CD4-positive, alpha-beta T cell treated with Interleukin-15 for 1 hour (primary cell): ENCODE data around the gene EPHB2.

Experiments
- DNase-seq: peaks from one replicate; pipeline ENCODE4 v3.0.0-alpha.2; 2020

EPHB2 gene

GRCh38 chr1:22865736-22866135, 155.1 kb downstream of the EPHB2 start:
- DNase-seq: no peak

DNA sequence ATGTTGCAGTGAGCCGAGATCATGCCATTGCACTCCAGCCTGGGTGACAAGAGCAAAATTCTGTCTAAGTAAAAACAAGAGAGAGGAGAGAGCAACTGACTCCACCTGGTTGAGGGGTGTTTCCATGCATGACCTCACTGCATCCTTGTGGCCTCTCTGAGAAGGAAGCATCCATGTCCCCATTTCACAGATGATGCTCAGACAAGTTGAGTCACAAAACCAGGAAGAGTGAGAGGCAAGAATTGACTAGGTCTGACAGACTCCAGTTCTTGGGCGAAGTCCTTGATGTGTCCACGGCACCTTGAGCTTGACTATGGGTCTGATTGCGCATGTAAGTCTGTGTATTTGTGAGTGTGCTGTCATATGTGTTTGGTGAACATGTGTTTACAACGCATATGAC, 156.2 kb downstream of the EPHB2 start:
- DNase-seq: no peak

DNA sequence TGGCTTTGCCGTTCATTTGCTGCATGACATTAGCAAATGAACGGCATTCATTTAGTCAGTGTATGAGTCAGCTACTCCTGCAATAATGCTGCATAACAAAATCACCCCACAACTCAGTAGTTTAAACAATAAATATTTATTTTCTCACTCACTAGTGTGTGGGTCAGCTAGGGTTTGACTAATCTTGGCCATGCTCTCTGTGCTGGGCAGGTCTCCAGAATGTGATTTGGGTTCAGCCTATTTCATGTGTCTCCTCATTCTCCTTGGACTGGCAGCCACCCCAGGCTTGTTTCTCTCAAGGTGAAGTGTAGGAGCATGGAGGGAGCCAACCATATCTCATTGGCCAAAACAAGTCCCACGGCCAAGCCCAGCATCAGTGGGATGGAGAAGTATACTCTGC, 157.7 kb downstream of the EPHB2 start:
- no peak for DNase-seq

GRCh38 chr1:22869325-22869724, 158.7 kb downstream of the EPHB2 start:
- DNase-seq: no peak

DNA sequence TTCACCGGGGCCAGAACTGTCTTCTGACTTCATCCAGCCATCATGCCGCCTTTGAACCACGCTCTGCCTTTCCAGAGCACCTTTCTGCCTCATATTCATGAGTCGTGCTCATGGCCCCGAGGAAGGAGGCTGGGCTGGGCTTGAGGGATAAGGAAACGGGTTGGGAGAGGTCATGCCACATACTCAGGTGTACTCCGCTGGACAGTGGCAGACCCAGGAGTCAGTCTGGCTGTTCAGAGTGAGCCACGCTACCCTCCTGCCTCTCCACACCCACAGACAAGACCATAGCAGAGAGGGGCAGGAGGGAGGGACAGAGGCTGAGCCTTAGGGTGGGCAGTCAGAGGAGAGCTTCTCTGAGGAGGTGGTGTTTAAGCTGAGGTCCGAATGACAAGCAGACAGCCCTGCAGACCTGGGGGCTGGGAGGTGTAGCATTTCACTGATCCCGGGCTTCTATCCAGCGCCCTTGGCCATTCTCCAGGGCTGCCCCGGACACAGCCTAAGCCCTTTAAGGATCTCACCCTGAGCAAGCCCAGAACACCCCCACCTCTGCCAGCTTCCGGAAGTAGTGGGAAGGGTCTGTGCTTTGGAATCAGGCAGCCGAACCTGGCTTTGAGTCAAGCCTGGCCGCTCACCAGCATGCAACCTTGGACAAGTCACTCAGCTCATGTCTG, 159.7 kb downstream of the EPHB2 start:
- no peak for DNase-seq

- DNase-seq: no peak
Observed at GRCh38 chr1:22872981-22873664, 162.5 kb downstream of the EPHB2 start.

DNA sequence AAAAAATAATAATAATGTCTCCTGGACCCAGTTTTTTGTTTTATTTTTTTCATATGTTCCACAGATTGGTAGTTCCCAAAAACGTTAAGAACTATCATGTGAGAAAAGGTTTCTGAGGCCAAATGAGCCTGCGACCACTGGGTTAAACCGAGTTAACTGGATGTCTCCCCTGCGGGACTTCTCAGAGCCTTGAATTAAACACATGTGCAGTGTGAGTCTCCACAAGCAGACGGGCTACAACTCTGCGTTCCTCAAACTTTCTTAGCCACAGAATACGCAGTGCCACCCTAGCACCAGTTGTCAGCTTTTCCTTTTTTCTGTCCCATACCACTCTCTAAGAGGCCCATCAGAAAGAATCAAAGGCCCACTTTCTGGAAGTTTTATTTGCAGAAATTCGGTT, 164.1 kb downstream of the EPHB2 start:
- DNase-seq: no peak

DNA sequence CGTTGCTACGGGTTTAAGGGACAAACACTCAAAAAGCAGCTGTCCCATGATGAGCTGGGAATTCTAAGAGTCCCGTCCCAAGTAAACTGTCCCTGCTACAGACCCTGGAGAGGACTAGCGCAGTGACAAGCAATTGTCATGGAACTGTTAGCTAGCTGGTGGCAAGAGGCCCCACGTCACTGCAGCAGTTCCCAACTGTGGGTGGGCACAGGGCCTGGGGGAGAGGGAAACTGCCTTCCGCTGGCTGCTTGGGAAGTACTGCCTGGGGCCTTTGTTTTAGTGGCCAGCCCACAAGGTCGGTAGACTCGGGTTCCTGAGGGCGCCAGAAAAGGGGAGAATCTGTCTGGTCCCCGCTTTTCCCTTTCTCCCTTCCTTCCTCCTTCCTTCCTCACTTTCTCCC, 164.6 kb downstream of the EPHB2 start:
- DNase-seq: no peak

GRCh38 chr1:22875841-22876240, 165.2 kb downstream of the EPHB2 start:
- no peak for DNase-seq

DNA sequence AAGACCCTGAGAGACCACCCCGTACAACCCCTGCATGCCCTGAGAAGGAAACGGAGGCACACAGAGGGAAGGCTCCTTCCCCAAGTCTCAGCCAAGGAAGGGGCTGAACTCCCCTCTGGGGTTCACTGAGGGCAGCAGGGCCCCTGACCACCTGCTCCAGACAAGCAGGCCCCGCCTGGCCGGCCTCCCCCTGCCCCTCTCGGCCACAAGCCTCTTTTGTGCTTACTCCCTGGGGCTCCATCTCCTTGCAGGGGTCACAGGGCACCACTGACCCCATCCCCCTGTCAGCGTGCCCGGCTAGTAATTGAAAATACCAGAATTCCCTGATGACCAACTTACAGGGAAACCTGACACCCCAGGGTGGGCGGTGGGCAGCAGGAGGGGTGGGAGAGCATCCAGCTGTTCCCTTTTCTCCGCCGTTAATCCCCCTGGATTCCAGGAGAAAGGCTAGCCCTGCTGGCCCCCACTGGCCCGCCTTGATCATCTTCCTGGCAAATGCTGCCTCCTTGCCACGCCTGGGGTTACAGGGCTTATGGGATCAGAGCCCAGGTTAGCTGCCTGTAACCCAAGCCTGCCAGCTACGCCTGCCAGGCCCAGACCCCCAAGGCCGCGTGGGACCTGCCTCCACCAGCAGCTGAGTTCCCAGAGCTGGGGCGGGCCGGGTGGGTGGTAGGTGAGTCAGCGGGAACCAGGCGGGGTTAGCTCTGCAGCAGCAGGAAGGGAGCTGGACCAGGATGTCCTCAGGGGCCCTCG, 165.9 kb downstream of the EPHB2 start:
- no peak for DNase-seq

DNA sequence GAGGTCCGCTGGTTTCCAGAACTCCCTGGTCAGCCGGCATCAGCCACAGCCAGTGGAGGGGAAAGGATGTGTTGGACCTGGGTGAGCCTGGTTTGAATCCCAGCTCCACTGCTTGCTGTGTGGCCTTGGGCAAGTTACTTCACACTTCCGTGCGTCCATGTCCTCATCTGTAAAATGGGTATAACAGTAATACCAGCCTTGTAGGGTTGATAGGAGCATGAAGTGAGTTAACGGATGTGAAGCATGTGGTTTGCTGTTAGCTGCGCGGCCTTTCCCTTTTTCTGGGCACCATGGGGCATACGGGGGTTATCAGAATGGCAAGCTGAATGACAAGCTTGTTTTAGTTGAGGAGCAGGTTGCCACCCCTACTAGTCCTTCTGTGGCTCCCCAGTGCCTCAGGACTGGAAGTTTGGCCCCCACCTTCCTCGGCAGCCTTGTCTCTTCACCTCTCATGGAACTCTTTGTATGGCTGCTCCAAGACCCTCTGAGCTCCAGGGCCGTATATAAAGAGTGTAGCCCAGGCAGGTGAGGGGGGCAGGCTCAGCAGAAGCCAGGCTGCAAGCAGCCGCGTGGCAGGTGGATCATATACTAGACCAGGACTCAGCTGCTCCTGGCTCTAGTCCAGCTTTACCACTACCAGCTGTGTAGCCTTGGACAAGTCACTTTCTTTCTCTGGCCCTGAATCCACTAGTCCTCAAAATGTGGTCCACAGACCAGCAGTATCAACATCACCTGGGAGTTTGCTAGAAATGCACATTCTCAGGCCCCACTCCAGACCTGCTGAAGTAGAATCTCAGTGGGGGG, 166.7 kb downstream of the EPHB2 start:
- no peak for DNase-seq

DNA sequence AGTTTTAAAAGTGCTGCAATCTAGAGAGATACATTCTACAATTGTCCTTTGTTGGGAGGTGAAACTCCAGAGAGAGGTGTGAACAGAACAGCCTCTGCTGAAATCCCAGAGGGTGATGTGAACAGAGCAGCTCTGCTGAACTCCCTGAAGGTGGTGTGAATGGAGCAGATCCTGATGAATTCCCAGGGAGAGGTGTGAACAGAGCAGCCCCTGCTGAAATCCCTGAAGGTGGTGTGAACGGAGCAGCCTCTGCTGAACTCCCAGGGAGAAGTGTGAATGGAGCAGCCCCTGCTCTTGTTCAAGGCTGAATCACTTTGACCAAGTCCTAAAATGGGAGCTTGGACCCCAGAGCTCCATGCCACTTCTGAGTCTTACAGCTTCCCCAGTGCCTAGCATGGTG, 167.3 kb downstream of the EPHB2 start:
- no peak for DNase-seq

- no peak for DNase-seq
Observed at GRCh38 chr1:22878626-22879025, 168.0 kb downstream of the EPHB2 start.

GRCh38 chr1:22879445-22879844, 168.8 kb downstream of the EPHB2 start:
- DNase-seq: no peak

- no peak for DNase-seq
Observed at GRCh38 chr1:22880174-22880601, 169.5 kb downstream of the EPHB2 start.

GRCh38 chr1:22883406-22883805, 172.8 kb downstream of the EPHB2 start:
- DNase-seq: no peak

GRCh38 chr1:22884806-22885530, 174.3 kb downstream of the EPHB2 start:
- no peak for DNase-seq

- DNase-seq: no peak
Observed at GRCh38 chr1:22886211-22886610, 175.6 kb downstream of the EPHB2 start.

- no peak for DNase-seq
Observed at GRCh38 chr1:22887491-22887890, 176.9 kb downstream of the EPHB2 start.

DNA sequence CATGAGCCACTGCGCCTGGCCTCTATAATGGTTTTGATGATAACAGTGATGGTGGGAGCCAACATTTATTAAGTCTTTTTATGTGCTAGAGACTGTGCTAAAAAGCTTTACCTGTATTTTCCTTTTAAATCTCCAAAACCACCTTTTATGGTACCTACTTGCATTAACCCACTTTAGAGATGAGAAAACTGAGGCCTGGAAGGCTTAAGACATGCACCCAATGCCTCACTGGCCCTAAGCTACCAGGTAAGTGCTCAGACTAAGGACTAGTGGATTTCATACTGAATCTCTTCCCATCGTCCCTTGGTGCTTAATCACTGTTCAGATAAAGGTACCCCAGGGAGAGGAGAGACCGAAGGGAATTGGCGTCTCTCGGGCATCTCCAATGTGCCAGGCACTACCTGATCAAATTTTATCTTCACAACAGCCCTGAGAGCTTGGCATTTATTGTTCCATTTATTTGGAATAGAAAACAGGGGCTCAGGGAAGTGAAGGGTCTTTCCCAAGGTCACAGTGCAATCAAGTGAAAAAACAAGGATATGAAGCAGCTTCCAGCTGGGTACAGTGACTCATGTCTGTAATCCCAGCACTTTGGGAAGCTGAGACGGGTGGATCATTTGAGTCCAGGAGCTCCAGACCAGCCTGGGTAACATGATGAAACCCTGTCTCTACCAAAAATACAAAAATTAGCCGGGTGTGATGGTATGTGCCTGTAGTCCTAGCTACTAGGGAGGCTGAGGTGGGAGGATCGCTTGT, 177.9 kb downstream of the EPHB2 start:
- DNase-seq: no peak

DNA sequence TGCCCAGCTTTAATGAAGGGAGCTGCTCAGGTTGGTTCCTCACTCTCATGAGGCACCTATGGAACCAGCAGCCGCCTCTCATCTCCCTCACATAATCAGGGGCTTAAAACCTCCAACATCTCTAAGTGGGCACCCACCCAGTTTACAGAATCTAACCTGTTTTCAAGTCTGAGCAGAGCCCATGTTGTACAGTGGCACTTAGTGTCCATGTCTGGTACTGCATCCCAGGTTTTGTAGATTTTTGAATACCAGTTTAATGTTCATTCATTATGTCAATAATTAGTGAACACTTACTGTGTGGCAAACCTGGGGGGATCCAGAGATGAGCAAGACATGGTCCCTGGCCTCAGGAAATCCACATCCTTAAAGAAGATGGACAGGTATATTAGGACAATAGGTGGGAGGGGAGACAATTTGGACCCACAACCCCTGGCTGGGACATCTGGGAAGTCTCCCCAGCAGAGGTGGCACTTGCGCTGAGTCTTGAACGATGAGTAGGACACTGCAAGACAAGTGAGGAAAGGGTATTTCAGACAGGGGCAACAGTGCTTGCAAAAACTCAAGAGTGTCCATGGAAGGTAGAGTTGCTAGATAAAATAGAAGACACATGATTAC, 178.7 kb downstream of the EPHB2 start:
- DNase-seq: no peak
